GM19455 (cell line): ENCODE measurements around the gene CYB561D1.
A peak's percentile ranks its signal among the peaks of the same experiment; 100 is the strongest.

Experiments used
- ATAC-seq: cut with Tn5 transposase; IDR thresholded peaks from one replicate; pipeline ENCODE4 v1.9.1; 2021; ENCODE audit not compliant: unreplicated experiment

Gene CYB561D1

DNA sequence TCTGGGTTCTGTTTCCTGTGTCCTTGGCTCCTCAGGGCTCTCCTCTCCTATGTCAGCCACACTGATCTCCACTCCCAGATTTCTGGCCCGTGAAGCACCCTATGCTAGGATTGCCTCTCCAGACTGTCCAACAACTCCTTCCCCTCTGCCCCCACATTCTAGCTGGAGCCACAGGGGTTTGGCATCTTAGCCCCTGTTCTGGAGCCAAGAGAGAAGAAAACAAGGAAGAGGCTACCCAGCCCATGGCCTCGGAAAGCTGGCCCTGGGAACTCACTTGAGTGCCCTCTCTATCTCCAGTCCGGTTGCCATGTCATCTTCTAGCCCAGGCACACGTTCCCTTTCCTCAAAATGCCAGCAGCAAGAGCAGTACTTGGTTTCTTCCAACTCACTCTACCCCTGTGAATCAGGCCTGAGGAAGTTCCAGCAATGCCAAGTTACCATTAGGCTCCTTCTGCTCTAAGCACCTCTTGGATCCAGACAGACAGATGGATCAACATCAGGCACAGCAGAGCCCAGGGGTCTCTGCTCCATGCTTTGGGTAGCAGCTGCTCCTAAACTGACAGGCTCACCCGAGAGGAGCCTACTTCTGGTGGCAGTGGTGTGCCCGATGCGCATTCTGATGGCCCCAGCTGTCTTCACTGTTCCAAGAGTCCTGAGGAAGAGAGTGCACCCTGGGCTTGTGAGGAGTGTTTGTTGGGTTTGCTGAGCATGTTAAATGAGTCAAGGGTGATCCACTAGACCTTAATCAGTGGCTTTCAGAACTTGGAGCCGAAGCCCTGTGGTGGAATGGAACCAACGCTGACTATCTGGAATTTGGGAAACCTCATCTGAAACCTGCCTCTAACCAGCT lies 34.2 kb downstream of the CYB561D1 start:
- no peak for ATAC-seq

DNA sequence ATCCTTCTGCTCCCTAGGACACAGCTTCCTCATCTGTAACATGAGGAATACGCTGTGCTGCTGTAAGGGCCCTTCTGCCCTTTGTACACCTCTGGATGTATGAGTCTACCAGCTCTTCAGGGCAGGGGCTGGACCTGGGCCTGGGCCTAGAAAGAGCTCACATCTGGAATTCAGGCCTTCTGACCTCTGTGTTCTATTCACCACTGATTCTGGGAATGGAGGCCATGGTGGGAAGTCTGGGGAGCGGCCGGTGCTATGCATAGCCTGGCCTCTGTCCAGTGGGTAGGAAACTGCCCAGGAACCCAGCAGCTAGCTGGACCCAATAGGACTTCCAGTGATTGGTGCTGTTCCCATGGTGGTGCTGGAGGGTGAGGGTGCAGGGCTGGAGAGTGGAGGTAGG lies 34.8 kb downstream of the CYB561D1 start:
- ATAC-seq = no peak

DNA sequence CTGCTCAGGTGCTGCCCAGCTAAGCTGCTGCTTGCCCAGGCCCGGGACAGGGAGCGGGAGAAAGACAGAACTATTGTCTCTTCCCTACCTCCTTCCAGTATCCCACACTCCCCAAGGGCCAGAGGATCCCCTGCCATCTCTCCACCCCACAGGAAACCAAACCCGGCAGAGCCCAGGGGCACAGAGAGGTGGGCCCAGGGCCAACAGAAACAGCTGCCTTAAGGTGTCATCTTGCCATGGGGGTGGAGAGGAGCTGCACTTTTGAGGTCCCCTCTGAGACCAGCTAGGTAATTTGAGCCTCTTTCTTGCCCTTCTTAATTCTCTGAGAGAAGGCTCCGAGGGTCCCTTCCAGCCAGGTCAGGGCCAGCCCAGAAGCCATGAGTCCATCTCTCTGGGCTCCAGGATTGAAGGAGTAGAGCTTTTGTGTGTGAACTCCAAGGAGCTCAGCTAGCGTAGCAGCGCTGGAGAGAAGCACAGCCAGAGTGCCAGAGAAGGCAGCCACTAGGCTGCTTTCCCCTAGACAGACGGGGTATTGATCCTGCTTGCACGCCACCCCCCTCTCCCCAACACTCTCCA lies 36.1 kb downstream of the CYB561D1 start:
- ATAC-seq = no peak

DNA sequence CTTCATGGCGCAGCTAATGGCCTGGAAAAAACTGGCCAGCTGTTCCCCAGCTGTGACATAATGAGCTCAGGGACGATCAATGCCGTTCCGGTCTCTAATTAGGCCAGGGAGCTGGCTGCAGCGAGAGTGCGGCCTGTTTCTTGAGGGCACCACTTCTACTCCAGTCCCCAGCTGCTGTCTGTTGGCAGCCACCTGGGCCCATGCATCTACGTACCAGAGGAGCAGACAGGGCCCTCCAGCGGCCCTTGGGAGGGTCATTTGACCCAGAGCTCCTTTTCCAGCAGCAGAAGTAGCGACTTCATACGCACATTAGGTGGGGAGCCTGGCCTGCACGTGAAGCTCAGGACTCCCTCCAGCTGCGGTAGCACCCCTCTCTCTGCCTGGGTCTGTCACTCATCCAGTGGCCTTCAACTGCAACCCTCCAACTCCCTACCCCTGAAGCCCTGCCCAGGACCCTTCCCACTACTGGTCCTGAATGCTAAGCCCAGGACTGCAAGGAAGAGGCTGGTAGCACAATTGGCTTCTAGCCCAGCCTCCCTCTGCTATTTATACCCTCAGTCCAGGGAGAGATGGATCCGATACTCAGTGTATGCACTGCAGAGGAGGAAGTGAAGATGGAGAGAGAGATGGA lies 36.7 kb downstream of the CYB561D1 start:
- ATAC-seq = no peak

DNA sequence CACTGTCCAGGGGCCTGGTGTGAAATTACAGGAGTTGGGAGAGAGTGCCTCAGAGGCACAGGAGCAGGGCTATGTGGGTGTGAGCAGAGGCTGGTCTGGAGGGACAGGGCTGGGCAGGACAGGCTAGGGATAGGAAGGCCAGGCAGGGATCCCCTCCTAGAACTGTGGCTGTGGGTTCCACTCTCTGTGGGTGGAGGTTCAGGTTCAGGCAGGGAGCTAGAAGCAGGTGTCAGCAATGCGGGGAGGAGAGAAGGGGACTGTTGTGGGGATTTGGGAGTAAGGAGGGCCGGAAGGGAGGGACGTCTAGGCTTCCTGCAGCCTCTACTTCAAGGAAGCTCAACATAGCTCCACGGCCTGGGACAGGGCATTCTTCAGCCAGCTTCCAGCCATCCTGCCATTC lies 37.5 kb downstream of the CYB561D1 start:
- ATAC-seq = no peak

DNA sequence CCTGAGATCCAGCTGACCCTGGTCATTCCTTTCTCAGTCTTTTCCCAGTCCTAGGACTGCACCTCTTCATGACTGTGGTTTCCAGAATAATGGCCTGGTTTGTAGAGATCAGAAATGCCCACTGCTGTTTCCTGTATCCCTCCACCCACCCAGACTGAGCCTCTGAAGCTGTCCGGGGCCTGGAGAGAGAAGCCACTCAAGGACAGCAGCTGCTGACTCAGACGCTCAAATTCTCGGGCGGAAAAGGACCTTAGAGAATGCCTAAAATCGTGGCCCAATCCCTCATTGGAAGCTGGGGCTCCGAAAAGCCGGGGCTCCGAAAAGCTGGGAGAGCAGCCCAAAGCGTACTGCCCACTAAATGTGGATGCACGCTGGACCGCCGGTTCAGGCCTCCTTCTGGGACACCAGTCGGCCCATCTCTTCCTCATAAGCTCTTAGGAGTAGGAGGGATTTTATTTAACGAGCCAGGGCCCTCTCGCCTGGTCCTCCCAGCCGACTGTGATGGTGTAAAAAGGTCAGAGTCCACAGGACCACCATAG lies 38.0 kb downstream of the CYB561D1 start:
- no peak for ATAC-seq

DNA sequence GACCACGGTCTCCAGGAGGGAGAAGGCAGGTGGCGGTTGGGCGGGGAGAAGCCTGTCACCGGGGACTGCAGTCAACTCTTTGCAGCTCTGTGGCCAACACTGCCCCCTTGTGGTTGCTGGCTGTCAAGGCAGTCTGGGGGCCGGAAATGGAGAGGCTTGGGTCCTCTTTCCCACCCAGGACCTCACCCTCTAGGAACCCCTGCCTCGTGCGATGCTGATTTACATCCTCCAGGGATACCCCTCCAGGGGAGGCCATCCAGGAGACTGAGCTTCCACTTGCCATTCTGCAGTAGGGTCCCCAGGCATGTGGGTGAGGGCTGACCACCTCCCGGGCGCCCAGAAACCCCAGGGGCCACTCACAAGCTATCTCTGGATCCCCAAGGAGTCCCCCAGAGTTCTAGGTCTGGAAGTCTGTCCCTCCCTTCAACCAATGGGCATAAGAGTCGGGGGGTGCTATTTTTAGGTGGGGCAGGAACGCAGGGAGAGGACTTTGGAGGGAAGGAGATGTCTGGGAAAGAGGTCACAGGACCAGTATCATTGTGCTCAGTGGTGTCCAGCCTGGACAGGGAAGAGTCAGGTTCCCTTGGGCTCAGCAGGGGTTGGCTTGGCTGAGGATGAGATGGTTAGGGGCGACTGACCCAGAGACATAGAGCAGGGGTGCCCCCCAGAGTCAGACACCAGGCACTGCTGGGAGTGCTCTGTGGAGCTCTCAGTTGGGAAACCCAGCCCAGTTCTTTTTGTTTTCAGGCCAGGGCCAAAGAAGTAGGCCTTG lies 38.7 kb downstream of the CYB561D1 start:
- peak; percentile 71 for ATAC-seq

DNA sequence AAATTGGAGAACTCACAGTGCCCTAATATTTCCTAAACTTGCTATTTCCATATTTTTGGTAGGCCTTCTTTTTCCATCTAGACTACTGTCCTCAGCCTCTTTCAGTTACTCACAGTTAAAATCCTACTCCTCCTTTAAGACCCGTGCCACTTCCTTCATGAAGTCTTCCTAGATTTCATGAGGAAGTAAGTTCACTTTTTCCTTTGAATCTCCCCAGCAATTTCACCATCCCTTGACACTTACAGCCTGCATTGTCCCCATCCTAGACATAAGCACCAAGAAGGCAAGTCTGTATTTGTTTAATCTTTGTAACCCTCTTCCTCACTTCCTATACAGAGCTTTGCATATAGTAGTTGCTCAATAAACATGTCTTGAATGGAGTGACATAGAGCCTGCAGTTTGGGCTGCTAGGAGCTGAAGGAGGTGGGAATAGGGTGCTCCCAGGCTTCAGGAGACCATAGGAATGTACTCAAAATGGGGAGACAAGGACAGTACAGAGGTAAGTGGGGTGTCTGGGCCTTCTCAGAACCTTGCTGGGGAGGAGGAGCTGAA lies 40.5 kb downstream of the CYB561D1 start:
- no peak for ATAC-seq

DNA sequence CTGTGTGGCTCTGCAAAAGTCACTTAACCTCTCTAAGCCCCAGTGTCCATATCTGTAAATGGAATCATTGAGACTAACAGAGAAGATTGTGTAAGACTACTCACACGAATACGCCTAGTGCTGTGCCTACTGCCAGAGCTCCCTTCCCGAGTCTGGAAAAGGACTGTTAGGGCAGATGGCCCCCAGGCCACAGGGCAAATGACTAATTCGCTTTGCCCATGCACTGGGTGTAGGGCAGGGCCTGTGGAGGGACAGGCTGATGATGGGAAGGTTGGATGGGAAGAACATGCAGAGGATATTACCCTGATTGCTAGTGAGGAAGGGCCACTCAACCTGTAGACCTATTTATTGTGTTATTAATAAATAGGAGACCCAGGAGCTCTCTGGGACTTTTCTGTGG lies 41.6 kb downstream of the CYB561D1 start:
- no peak for ATAC-seq

DNA sequence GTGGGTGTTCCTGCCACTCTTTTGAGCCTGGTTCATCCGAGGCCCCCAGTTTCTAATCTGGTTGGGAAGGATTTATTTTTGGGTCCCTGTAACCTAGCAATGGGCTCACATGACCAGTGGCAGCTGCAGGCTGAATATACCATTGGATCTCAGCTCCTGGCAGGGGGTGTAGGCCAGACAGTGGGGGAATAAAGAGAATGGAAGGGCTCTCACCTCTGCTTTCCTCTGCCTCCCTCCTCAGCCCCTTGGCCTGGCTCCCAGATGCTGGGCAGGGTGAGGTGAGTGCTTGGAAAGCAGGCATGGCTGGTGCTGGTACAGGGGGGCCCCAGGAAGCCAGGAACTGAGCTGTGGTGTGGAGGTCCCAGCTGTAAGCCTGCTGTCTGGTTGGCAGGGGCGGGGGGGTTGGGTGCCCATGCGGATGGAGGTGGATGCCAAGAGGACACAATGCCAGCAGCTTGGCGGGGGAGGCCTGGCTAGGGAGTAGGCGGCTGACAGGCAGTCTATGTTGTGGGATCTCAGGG lies 42.1 kb downstream of the CYB561D1 start:
- no peak for ATAC-seq

DNA sequence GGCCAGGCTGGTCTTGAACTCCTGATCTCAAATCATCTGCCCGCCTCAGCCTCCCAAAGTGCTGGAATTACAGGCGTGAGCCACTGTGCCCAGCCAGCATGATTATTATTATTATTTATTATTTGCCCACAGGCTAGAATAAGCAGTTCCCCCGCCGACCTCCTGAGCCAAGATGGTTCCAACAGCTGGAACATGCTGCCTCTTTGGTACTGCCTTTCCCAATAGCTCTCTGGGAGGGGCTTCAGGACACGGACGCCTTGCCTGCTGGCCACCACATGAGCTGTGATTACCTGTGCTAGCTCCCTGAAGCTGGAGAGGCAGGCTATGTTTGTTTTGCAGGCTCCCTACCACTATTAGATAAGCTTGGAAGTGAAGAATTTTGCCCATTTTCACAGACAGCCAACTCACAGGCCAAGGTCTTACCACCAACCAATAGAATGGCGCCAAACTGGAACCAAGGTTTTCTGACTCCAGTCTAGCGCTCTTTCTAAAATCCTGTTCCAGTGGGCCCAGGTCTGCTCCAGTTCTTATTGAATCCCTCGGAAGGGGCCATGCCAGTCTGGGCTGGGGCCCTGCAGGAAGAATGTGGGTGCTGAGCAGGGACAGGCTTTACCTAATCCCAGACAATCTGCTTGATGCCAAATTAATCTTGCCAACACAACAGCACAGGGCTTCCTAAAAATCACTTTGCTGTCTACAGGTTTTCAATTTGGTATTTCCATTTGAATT lies 43.7 kb downstream of the CYB561D1 start:
- ATAC-seq = no peak

DNA sequence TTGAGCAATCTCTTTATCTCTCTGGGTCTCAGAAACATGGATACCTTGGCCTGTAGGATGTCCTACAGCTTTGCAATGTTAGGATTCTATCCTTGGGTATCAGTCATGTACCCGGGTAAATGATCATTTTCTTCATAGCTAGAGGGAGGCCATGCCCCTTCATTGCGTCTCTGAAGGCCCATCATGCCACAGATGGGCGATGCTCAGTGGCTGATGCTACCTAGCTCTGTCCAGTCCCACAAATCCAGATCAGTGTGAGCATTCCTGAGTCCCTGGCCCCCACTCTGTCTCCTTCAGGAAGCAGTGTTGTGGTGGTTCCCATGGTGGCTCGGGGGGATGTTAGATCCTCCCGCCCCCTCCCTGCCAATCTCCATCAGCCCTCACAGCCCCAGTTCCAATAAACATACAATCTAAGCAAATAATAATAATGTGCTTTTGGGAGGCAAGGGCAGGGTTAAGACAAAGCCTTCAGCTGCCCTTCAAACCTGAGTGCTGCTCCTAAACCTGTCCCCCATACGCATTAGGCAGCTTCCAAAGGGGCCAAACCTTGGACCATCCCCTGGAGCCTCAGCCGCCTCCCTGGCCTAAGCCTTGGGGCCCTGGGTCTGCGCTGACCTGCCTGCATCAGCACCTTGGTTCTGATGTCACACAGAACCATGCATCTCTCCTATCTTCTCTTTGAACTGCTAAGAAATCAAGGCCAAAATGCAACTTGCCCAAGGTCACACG lies 45.1 kb downstream of the CYB561D1 start:
- no peak for ATAC-seq

DNA sequence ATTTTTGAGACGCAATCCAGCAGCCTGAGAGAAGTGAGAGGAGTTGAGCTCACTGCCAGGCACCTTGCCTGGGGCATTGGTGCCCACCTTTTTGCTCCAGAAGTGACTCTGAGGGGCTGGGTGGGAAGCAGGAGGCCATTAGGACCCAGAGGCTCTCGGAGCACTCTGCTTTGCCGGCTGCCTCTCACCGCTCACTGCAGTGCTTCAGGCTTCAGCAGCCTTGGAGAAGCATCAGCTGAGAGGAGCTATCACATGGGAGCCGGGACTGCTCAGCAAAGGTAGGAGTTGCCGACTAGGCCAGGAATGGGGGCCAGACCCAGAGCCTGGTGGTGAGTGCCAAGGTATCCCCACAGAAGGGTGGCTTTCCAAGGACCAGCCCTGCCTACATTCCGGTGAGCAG lies 45.8 kb downstream of the CYB561D1 start, which contains the start of gene GPR61:
GPR61 (plus strand) TSS at position 197 of the 400 bp plus-strand sequence. CDS start 3,151 bp downstream, outside the sequence.
- ATAC-seq = no peak

DNA sequence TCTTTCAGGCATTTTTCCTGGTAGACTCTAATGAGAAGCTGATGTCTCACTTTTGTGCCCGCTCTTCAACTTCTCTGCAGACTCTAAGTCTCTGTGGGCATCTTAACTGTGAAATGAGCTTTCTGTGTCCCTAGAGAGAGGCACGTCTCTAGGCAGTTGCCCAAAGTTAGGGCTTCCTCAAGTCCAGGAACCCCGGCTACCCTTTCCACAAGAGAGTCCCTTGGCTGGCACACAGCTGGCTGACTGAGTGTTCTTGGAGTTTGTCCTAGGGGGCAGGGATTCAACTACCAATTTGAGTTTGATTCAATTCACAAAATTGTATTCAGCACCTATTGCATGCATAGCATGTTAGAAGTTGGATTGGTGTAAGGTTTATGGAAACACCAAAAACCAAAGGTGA lies 47.2 kb downstream of the CYB561D1 start:
- ATAC-seq = no peak

DNA sequence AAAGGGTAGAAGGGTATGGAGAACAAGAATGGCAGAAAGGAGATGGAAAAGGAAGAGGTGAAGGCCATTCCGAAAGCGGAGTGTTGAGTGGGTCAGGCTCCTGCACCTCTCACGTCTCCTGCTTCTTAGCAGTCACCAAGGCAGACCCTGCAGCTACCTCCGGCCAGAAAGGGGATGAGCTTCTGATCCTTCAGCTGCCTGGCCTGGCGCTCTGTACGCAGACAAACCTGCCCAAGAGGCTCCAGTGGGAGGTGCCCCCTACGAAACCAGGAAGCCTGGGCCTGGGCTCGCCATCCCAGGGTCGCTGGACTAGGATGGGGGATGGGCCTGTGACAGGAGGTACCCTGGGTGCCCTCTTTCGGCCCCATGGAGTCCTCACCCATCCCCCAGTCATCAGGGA lies 48.8 kb downstream of the CYB561D1 start:
- ATAC-seq = no peak

DNA sequence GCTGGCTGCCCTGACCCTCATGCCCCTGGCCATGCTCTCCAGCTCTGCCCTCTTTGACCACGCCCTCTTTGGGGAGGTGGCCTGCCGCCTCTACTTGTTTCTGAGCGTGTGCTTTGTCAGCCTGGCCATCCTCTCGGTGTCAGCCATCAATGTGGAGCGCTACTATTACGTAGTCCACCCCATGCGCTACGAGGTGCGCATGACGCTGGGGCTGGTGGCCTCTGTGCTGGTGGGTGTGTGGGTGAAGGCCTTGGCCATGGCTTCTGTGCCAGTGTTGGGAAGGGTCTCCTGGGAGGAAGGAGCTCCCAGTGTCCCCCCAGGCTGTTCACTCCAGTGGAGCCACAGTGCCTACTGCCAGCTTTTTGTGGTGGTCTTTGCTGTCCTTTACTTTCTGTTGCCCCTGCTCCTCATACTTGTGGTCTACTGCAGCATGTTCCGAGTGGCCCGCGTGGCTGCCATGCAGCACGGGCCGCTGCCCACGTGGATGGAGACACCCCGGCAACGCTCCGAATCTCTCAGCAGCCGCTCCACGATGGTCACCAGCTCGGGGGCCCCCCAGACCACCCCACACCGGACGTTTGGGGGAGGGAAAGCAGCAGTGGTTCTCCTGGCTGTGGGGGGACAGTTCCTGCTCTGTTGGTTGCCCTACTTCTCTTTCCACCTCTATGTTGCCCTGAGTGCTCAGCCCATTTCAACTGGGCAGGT lies 49.5 kb downstream of the CYB561D1 start:
- ATAC-seq = no peak

DNA sequence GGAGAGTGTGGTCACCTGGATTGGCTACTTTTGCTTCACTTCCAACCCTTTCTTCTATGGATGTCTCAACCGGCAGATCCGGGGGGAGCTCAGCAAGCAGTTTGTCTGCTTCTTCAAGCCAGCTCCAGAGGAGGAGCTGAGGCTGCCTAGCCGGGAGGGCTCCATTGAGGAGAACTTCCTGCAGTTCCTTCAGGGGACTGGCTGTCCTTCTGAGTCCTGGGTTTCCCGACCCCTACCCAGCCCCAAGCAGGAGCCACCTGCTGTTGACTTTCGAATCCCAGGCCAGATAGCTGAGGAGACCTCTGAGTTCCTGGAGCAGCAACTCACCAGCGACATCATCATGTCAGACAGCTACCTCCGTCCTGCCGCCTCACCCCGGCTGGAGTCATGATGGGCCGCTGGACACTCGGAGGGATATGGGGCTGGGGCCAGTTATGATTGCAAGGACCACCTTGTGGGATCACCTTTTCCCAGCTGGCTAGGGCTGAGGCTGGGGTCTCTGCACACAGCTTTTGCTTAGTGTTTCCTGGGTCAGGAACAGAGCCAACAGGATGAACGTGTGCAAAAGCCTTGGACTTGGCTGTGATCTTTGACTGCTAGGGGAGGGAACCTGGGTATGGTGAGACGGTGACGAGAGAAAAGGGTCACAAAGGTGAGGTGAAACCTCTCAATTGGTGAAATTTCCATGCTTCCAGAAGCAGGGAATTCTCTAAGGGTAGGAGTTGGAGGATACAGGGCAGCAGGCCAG lies 50.3 kb downstream of the CYB561D1 start:
- ATAC-seq = no peak
